ENCODE data around the gene MPPED1. TPM values are rescaled to one million over a fixed set of nuclear protein-coding genes. Genes with fewer than 3 reads are reported as not detected.

Gene MPPED1
- total RNA-seq, 1 experiment from 2014 or later: 0.28 TPM

GRCh38 chr22:43509337-43509736 is 97.5 kb downstream of the MPPED1 start:
- Histone ChIP-seq H3K27me3 (ENCODE audit: insufficient read depth, low read length) (no peaks in the 10 kb centered on the region), H3K18ac (ENCODE audit: insufficient read length, low read depth, low read length) (no peak overlapping the region), H3K79me1 (ENCODE audit: insufficient read depth, low read depth, low read length, poor library complexity, severe bottlenecking) (no peaks in the 10 kb centered on the region), H3K4me1 (ENCODE audit: insufficient read depth, low read length) (no peaks in the 10 kb centered on the region), H4K5ac (ENCODE audit: insufficient read length, low read depth, low read length) (no peak overlapping the region), H3K9me3 (ENCODE audit: control insufficient read depth, low read depth, low read length) (no peaks in the 10 kb centered on the region), H2BK20ac (ENCODE audit: low read depth, low read length, poor library complexity, severe bottlenecking) (no peak overlapping the region), H2BK12ac (ENCODE audit: insufficient read length, low read depth, low read length) (no peak overlapping the region), H2BK5ac (ENCODE audit: insufficient read length, low read length) (no peak overlapping the region), H3K23ac (ENCODE audit: insufficient read length, low read depth, low read length) (no peak overlapping the region), H4K8ac (replicated peaks; ENCODE audit: insufficient read length, low read depth, low read length) (no peak overlapping the region), H2AK5ac (ENCODE audit: insufficient read length, low read length) (no peak overlapping the region), H4K91ac (ENCODE audit: insufficient read length, low read depth, low read length) (no peak overlapping the region), H3K9ac (ENCODE audit: extremely low read depth, insufficient read length, low read length) (no peak overlapping the region), H3K23me2 (ENCODE audit: insufficient read length, low read depth, low read length, poor library complexity, severe bottlenecking) (no peaks in the 10 kb centered on the region), H2BK120ac (ENCODE audit: low read depth, low read length, poor library complexity, severe bottlenecking) (no peak overlapping the region), H3K27ac (ENCODE audit: insufficient read length, low read depth, low read length) (no peak overlapping the region), H3K14ac (ENCODE audit: insufficient read depth, low read length) (no peak overlapping the region), H2AFZ (ENCODE audit: low read length) (no peak overlapping the region), H2BK15ac (ENCODE audit: low read depth, low read length) (no peak overlapping the region), H3K4me2 (ENCODE audit: insufficient read depth, insufficient read length, low read length) (no peak overlapping the region), H3K79me2 (ENCODE audit: insufficient read depth, low read length) (no peaks in the 10 kb centered on the region), H3T11ph (ENCODE audit: low read length) (no peak overlapping the region), H4K20me1 (ENCODE audit: control insufficient read depth, insufficient read depth, insufficient read length) (no peaks in the 10 kb centered on the region), H3K4ac (ENCODE audit: low read depth, low read length) (no peak overlapping the region), H3K56ac (ENCODE audit: insufficient read length, low read depth, low read length) (no peak overlapping the region)
- no peak for DNase-seq
- 100% methylated on average over 2 of the region's 2 CpGs for WGBS (ENCODE audit: extremely low coverage, insufficient read length, low lambda C conversion rate)
- TF ChIP-seq, protein P1, sequence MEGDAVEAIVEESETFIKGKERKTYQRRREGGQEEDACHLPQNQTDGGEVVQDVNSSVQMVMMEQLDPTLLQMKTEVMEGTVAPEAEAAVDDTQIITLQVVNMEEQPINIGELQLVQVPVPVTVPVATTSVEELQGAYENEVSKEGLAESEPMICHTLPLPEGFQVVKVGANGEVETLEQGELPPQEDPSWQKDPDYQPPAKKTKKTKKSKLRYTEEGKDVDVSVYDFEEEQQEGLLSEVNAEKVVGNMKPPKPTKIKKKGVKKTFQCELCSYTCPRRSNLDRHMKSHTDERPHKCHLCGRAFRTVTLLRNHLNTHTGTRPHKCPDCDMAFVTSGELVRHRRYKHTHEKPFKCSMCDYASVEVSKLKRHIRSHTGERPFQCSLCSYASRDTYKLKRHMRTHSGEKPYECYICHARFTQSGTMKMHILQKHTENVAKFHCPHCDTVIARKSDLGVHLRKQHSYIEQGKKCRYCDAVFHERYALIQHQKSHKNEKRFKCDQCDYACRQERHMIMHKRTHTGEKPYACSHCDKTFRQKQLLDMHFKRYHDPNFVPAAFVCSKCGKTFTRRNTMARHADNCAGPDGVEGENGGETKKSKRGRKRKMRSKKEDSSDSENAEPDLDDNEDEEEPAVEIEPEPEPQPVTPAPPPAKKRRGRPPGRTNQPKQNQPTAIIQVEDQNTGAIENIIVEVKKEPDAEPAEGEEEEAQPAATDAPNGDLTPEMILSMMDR (conservative IDR thresholded peaks at IDR 0.05): no peak
- Mint-ChIP-seq H3K4me3 (no peak overlapping the region), H3K9me3 (peaks cover 3% of the 10 kb centered on the region in 2 experiments; a peak in 2 of 5 replicates), H3K36me3 (ENCODE audit: insufficient read depth in 1 of 3, low read depth in 3 of 3) (no peaks in the 10 kb centered on the region; a peak in 1 of 7 replicates), H3K4me1 (no peaks in the 10 kb centered on the region), H3K27me3 (ENCODE audit: low read depth) (no peaks in the 10 kb centered on the region; the same call in 1 of the 2 replicates), H3K27ac (no peak overlapping the region)

Measured in H9 (cell line).